ENCODE measurements around the gene OR10C1.

GRCh38 chr6:29399525-29399924 is 39.6 kb upstream of the OR10C1 start:
- TF ChIP-seq EZH2 (IDR thresholded peaks at IDR 0.05; ENCODE audit: borderline replicate concordance, low read depth, low read length, poor library complexity, severe bottlenecking) (no peak), CTCF (conservative IDR thresholded peaks at IDR 0.05; ENCODE audit: low read depth, low read length) (no peak)
